ENCODE data around the gene UBE2J2.

UBE2J2 gene

GRCh38 chr1:1295154-1295923 lies 21.7 kb upstream of the UBE2J2 start:
- no peak for DNase-seq (ENCODE audit: low read depth)

DNA sequence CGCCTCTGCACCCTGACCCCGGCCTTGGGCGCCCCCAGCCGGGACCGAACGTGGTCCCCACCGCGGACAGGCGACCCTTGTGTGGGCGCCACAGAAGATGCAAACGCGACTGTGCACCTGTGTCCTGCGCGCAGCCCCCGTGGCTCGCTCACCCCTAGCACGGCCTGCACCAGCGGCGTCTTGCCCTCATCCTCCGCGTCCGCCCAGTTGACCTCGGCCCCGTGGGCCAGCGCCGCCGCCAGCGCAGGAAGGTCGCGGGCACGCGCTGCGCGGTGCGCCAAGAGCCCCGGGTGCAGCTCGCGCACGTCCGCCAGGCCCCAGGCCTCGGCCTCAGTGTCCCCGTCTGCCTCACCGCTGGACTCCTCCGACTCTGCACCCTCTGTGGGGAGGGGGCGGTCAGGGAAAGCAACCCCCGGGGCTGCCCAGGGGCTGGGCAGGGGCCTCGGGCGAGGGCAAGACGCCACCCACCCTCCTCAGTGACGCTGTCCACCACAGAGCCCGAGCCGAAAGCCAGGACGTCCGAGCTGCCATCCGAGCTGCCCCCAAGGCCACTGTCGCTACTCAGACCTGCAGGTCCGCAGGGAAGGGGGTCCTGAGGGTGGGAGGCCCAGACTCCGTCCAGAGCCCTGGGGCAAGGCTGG lies 20.7 kb upstream of the UBE2J2 start:
- DNase-seq (ENCODE audit: low read depth) = no peak

- DNase-seq (ENCODE audit: low read depth) = no peak
Observed at GRCh38 chr1:1293263-1294249, 19.9 kb upstream of the UBE2J2 start.

GRCh38 chr1:1292851-1293250 lies 19.2 kb upstream of the UBE2J2 start:
- no peak for DNase-seq (ENCODE audit: low read depth)

GRCh38 chr1:1292442-1292779 lies 18.8 kb upstream of the UBE2J2 start:
- no peak for DNase-seq (ENCODE audit: low read depth)

GRCh38 chr1:1291548-1292441 lies 18.1 kb upstream of the UBE2J2 start:
- no peak for DNase-seq (ENCODE audit: low read depth)

- no peak for DNase-seq (ENCODE audit: low read depth)
Observed at GRCh38 chr1:1291023-1291528, 17.4 kb upstream of the UBE2J2 start.

DNA sequence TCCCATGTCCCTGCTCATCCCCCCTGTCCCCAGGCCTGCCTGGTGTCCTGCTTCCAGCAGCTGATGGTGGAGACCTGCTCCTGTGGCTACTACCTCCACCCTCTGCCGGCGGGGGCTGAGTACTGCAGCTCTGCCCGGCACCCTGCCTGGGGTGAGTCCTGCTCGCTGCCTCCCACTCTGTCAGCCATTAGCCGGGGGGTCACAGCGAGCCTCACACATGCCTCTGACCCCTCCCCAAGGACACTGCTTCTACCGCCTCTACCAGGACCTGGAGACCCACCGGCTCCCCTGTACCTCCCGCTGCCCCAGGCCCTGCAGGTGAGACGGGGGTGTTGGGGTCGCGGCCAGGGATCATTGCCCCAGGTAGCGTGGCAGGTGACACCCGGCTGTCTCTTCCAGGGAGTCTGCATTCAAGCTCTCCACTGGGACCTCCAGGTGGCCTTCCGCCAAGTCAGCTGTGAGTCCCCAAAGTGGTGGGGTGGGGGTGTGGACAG lies 16.6 kb upstream of the UBE2J2 start:
- DNase-seq (ENCODE audit: low read depth) = no peak

GRCh38 chr1:1287288-1288110 lies 13.8 kb upstream of the UBE2J2 start:
- no peak for DNase-seq (ENCODE audit: low read depth)

DNA sequence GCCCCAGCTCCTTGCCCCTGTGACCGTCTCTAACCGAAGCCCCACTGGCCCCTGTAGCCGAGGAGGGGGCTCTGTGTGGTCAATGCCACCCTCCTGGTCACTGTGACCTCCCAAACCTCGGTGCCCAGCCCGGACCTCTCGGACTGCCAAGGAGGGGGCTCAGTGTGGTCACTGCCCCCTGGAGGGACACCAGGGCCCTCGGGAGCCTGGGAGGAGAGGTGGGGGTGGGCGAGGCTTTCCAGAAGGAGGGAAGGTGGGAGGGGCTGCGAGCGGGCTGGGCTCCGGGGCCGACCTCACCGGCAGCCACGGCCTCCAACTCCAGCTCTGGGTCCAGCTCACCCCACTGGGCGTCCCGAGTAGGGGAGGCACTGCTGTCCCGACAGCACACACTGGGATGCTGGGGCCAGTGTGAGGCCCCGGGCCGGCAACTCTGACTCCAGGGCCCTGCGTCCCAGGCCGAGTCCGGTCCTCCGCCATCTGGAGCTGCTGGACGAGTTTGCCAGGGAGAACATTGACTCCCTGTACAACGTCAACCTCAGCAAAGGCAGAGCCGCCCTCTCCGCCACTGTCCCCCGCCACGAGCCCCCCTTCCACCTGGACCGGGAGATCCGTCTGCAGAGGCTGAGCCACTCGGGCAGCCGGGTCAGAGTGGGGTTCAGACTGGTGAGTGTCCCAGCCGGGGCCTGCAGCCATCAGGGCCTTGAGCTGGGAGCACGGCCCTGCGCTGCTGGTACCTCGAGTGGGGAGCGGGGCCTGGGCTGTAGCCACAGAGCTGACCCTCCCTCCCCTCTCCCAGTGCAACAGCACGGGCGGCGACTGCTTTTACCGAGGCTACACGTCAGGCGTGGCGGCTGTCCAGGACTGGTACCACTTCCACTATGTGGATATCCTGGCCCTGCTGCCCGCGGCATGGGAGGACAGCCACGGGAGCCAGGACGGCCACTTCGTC lies 12.9 kb upstream of the UBE2J2 start:
- no peak for DNase-seq (ENCODE audit: low read depth)

DNA sequence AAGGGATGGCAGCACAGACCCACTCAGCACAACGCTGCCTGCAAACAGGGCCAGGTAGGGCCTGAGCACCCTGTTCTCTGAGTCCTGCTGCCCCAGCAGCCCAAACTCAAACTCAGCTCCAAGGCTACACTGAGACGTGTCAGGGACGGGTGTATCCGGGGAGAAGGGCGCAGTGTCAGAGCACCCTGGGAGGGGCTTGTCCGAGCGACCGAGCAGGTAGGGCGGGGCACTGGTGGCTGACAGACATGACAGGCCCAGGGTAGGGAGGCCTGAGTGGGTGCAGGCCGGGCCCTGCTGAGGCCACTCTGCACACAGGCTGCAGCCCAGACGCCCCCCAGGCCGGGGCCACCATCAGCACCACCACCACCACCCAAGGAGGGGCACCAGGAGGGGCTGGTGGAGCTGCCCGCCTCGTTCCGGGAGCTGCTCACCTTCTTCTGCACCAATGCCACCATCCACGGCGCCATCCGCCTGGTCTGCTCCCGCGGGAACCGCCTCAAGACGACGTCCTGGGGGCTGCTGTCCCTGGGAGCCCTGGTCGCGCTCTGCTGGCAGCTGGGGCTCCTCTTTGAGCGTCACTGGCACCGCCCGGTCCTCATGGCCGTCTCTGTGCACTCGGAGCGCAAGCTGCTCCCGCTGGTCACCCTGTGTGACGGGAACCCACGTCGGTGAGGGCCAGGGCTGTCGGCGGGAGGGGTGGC lies 12.1 kb upstream of the UBE2J2 start:
- no peak for DNase-seq (ENCODE audit: low read depth)

DNA sequence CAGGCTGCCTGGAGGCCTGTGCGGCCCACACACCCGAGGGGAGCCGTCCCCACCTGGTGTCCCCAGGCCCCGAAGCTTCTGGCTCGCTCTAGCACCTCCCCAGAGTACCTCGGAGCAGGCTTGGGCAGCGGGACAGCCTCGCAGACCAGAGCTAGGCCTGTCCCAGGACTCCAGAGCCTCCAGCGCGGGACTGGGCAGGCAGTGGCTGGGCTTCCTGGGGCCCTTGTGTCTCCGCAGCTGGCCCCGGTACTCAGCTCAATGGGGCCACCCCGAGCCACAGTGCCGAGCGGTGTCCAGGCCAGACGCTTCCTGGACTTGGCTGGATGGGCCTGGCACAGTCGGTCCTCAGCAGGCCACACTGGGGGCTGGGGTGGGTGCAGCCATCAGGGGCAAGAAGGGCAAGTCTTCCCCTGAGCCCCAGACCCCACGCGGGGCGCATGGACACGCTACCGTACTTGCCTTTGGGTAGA lies 11.5 kb upstream of the UBE2J2 start:
- no peak for DNase-seq (ENCODE audit: low read depth)

DNA sequence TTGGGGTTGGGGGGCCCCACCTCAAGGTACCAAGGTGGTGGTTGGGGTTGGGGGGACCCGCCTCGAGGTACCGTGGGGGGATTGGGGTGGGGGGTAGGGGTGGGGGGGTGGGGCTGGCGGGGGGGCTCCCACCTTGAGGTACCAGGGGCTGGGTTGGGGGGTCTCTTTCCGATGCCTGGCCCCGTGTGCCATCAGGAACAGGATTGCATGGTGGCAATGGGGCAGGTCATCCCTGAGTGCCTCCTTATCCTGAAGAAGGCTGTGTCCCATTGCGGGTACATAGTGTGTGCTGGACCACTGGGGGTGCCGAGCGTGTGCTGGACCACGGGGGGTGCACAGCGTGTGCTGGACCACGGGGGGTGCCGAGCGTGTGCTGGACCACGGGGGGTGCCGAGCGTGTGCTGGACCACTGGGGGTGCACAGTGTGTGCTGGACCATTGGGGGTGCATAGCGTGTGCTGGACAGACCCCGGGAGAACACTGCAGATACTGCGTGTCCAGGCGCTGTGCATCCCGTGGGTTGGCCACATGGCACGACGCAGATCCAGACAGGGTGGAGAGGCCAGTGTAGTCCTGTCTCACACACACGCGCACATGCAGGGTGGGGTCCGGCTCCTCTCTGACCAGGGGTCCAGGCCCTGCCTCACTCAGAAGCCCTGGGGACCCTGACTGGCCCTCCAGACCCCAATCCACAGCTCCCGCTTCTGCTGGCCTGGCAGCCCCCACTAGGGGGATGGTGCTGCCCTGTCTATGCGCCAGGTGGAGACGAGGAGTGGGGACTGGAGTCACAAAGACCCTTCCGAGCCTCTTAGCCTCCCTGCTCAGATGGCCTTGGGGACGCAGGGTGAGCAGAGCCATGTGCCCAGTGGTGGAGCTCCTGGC lies 10.8 kb upstream of the UBE2J2 start:
- no peak for DNase-seq (ENCODE audit: low read depth)

- DNase-seq (ENCODE audit: low read depth) = no peak
Observed at GRCh38 chr1:1283821-1284220, 10.2 kb upstream of the UBE2J2 start.

- no peak for DNase-seq (ENCODE audit: low read depth)
Observed at GRCh38 chr1:1282998-1283397, 9.3 kb upstream of the UBE2J2 start.

- no peak for DNase-seq (ENCODE audit: low read depth)
Observed at GRCh38 chr1:1281533-1282321, 8.1 kb upstream of the UBE2J2 start.
